Right lobe of liver (tissue), 6 donors: Measurements from ENCODE around the gene DYDC2. TPM values are rescaled to one million over a fixed set of nuclear protein-coding genes. Genes with fewer than 3 reads are reported as not detected.

Source experiments
- ATAC-seq, 4 donors: fragments of 200-7000 bp; cut with Tn5 transposase; one replicate each; pipeline ENCODE4 v1.9.1; 2020; ENCODE audit warnings: mild to moderate bottlenecking in 4 of 4, moderate library complexity in 4 of 4
- DNase-seq, 3 donors: peaks; one replicate each; pipeline ENCODE4 v3.0.0-alpha.2; 2020
- H3K27ac ChIP-seq, 3 donors: fragments of 200-600 bp; one replicate each; pipeline ENCODE4 v1.8.0; 2022
- H3K27me3 ChIP-seq, 2 donors: fragments of 200-600 bp; one replicate each; pipeline ENCODE4 v1.8.0; 2022
- H3K36me3 ChIP-seq, 4 donors: fragments of 200-600 bp; sonication (generic) in 1 of 4; one replicate each; pipeline versions ENCODE4 v1.5.1 to v1.8.0; 2017 to 2022; ENCODE audit warnings: control low read depth in 1 of 4
- H3K4me1 ChIP-seq, 4 donors: fragments of 200-600 bp; sonication (generic) in 1 of 4; one replicate each; pipeline versions ENCODE4 v1.5.1 to v1.8.0; 2017 to 2022; ENCODE audit warnings: control low read depth in 1 of 4
- H3K4me3 ChIP-seq, 3 donors: fragments of 200-600 bp; one replicate each; pipeline ENCODE4 v1.8.0; 2022
- H3K9me3 ChIP-seq, 4 donors: fragments of 200-600 bp; sonication (generic) in 1 of 4; one replicate each; pipeline versions ENCODE4 v1.5.1 to v1.8.0; 2017 to 2022; ENCODE audit warnings: control low read depth in 1 of 4
- POLR2A ChIP-seq: fragments of 450-650 bp; IDR thresholded peaks from one replicate; pipeline ENCODE4 v1.6.1; 2017; ENCODE audit warnings: antibody characterized with exemption, mild to moderate bottlenecking
- WGBS: methylation state at CpG from one replicate; pipeline ENCODE4 v1.1.6; 2018; ENCODE audit warnings: low coverage, low lambda C conversion rate; ENCODE audit not compliant: insufficient coverage; ENCODE audit errors: missing lambda C conversion rate; 5-methylcytosine and 5-hydroxymethylcytosine counted together
- intact Hi-C, 2 donors: fragments of 100-400 bp; cut with DNase I; formaldehyde crosslinking; loops; one replicate each; pipeline versions ENCODE4 v1.11.2 to v1.14.1; 2022
- total RNA-seq, 6 experiments: library from RNA; depleted of rRNA in 2 of 6; stranded (reverse); fragments of >200 nt in 2 of 6; fragmentation: NEBNext Ultra II Directional in 3 of 6; extraction: Animal tissue kit (Norgen Biotek cat#: 25700) in 3 of 6; gene quantifications; one replicate each; pipeline versions ENCODE4 v1.1.0 to v1.2.4, GENCODE V29; 2016 to 2023
- TF ChIP-seq, protein P1 (sequence below), 4 donors: fragments of 200-600 bp in 3 of 4; fragments of 450-650 bp in 1 of 4; IDR thresholded peaks; one replicate each; pipeline versions ENCODE4 v1.5.1 to v1.8.0; 2016 to 2022; ENCODE audit warnings: antibody characterized with exemption in 4 of 4, mild to moderate bottlenecking in 2 of 4
- donor health status: DM: no; HTN: yes; CAD: no.
- donor health status: DM: no; HTN: no; CAD: no.
- donor health status: DM: no; HTN: no; CAD: no.
- donor health status: DM: no; HTN: yes; CAD: no.
- donor health status: DM: no; HTN: yes; CAD: no.

The DYDC2 gene
- total RNA-seq, 6 experiments from 2014 or later = 0.34 to 2.5 (median 0.84) TPM; not detected in 2

DNA sequence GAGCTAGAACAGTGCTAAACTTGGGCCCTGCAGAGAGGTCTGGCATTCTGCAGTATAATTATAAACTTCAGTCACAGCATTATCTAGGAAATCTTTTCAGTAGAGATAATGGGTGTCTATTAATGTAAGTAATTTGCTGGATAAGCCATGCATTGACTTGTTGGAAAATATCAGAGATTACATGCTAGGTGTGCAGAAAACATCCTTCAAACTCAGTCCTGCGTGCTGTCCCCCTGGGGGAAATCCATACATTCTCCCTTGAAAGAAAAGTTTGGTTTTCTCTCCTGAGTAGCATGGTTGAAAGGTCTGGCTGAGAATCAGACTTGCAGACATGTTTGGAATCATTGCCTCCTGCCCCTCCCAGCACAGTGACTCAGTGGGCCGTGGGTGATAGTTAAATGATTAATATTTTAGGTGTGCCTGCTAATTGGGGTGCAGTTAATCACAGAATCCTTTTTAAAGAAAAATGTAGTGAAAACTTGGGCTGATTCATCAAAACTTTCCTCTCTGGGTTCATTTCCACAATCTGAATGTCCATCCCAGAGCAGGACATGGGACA is 37.9 kb downstream of the DYDC2 start:
- Histone ChIP-seq H3K36me3 (no peaks in the 10 kb centered on the region), H3K4me3 (no peak overlapping the region), H3K9me3 (no peaks in the 10 kb centered on the region), H3K4me1 (no peaks in the 10 kb centered on the region), H3K27ac (no peak overlapping the region), H3K27me3 (no peaks in the 10 kb centered on the region)
- ATAC-seq = no peak
- TF ChIP-seq, protein P1, sequence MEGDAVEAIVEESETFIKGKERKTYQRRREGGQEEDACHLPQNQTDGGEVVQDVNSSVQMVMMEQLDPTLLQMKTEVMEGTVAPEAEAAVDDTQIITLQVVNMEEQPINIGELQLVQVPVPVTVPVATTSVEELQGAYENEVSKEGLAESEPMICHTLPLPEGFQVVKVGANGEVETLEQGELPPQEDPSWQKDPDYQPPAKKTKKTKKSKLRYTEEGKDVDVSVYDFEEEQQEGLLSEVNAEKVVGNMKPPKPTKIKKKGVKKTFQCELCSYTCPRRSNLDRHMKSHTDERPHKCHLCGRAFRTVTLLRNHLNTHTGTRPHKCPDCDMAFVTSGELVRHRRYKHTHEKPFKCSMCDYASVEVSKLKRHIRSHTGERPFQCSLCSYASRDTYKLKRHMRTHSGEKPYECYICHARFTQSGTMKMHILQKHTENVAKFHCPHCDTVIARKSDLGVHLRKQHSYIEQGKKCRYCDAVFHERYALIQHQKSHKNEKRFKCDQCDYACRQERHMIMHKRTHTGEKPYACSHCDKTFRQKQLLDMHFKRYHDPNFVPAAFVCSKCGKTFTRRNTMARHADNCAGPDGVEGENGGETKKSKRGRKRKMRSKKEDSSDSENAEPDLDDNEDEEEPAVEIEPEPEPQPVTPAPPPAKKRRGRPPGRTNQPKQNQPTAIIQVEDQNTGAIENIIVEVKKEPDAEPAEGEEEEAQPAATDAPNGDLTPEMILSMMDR (IDR thresholded peaks at IDR 0.05) = no peak
- TF ChIP-seq POLR2A = no peak
- intact Hi-C loops = no loop called here
- DNase-seq = no peak
- 50% methylated on average over 2 of the region's 2 CpGs for WGBS

DNA sequence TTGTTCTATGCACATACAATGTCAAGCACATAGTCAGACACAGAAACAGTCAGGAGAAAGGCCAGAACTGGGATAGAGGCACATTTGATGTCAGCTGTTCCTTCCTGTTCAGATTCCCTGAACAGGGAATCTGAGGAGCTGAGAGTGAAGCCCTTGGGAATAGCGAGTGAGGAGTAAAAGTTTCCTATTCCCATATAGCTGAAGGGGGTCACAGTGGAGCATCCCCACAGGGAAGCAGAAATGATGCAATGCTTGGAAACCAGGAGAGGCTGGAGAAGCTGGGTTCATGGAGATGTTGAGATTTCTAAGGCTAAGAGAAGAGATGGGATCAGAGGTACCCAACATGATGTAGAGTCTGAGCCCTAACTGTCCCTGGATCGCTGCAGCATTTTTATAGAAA is 40.4 kb downstream of the DYDC2 start:
- DNase-seq (no peak), ATAC-seq (no peak)
- no peak overlapping the region for H3K4me3 ChIP-seq
- 83% methylated on average over 2 of the region's 2 CpGs for WGBS
- TF ChIP-seq, protein P1 (IDR thresholded peaks at IDR 0.05) = no peak
- TF ChIP-seq POLR2A = no peak
- no peaks in the 10 kb centered on the region for H3K36me3 ChIP-seq
- no peaks in the 10 kb centered on the region for H3K9me3 ChIP-seq
- no peaks in the 10 kb centered on the region for H3K27me3 ChIP-seq
- no peak overlapping the region for H3K27ac ChIP-seq
- H3K4me1 ChIP-seq = no peaks in the 10 kb centered on the region
- intact Hi-C loops = no loop called here

DNA sequence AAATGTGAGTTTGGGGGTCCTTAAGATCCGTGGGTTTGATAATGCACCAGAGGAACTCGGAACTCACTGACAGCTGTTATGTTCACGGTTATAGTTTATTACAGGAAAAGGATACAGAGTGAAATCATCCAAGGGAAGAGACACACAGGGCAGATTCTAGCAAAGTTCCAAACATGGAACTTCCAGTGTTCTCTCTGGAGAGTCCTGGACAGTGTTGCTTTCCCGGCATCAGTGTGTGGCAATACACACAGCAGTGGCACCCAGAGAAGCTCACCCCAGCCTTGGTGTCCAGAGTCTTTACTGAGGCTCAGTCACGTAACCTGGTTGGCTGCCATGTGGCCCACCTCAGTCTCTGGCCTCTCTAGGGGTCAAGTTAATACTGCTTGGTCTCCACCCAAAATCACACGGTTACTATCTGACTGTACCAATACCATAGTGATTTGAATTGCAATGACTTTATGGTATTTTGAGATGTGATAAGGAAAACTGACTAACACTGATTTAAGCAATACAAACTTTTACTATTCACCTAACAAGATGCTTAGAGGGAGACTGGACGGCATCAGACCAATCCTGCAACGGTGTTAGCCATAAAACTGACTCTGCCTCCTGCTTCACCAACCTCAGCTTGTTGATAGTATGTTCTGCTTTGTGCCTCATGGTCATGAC is 43.7 kb downstream of the DYDC2 start:
- WGBS = 71% methylated on average over 6 of the region's 8 CpGs
- Histone ChIP-seq H3K27me3 (no peaks in the 10 kb centered on the region), H3K36me3 (no peaks in the 10 kb centered on the region), H3K4me3 (no peak overlapping the region), H3K9me3 (no peaks in the 10 kb centered on the region), H3K4me1 (no peaks in the 10 kb centered on the region), H3K27ac (no peak overlapping the region)
- ATAC-seq = peak in 1 of 4 donors; percentile 58
- TF ChIP-seq POLR2A = no peak
- TF ChIP-seq, protein P1 (IDR thresholded peaks at IDR 0.05) = no peak
- intact Hi-C loops = no loop called here
- no peak for DNase-seq

DNA sequence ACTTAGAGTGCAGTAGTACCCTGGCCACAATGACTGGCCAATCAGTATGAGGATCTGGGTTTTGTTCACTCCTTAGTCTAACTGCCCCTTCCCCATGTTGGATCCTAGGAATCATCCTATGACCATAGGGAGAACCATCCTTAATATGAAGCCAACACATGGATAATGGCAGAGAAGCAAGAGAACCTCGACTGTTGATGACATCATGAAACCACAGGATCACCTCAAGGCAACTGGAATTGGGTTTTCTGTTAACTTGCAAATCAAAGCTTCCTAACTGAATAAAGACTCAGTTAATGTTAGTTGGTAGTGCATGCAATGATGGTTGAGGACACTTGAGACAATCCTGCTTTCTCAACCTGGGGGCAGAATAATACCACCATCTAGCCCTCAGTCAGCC is 48.5 kb downstream of the DYDC2 start:
- no peak overlapping the region for H3K4me3 ChIP-seq
- WGBS = 67% methylated on average over 1 of the region's 1 CpG
- H3K4me1 ChIP-seq = peaks cover 0 to 33% (median 6%) of the 10 kb centered on the region in 4 donors
- H3K9me3 ChIP-seq = no peaks in the 10 kb centered on the region
- ATAC-seq (no peak), DNase-seq (no peak)
- H3K27me3 ChIP-seq = no peaks in the 10 kb centered on the region
- H3K36me3 ChIP-seq = no peaks in the 10 kb centered on the region
- TF ChIP-seq POLR2A = no peak
- no peak overlapping the region for H3K27ac ChIP-seq
- intact Hi-C loops = no loop called here

DNA sequence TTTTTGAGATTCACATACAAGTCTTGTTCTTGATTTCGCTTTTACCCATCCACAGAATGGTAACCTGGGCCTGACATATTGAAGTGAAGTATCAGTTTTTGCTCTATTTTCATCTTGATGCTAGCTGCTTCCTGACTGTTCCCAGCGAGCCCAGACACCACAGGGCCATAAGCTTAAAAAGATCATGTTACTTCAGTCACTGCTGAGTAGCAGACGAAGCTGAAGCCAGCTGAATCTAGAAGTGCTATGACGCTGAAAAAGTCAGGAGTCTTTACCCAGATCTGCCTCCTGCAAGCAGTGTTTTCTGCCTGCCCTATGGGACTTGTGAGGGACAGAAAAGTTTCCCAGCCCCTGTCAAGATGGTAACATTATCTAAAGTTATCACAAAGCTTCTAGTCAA is 49.0 kb downstream of the DYDC2 start:
- Histone ChIP-seq H3K9me3 (no peaks in the 10 kb centered on the region), H3K4me3 (no peak overlapping the region), H3K27ac (peak overlapping the region in 2 of 3 donors; percentile 17 to 22), H3K36me3 (no peaks in the 10 kb centered on the region), H3K4me1 (peaks cover 0 to 39% (median 9%) of the 10 kb centered on the region in 4 donors), H3K27me3 (no peaks in the 10 kb centered on the region)
- intact Hi-C loops = no loop called here
- 76% methylated on average over 2 of the region's 4 CpGs for WGBS
- TF ChIP-seq, protein P1 (IDR thresholded peaks at IDR 0.05) = no peak
- no peak for TF ChIP-seq POLR2A
- ATAC-seq = no peak
- DNase-seq = no peak
